Measurements from ENCODE around the gene TPD52L1.

TPD52L1 gene

DNA sequence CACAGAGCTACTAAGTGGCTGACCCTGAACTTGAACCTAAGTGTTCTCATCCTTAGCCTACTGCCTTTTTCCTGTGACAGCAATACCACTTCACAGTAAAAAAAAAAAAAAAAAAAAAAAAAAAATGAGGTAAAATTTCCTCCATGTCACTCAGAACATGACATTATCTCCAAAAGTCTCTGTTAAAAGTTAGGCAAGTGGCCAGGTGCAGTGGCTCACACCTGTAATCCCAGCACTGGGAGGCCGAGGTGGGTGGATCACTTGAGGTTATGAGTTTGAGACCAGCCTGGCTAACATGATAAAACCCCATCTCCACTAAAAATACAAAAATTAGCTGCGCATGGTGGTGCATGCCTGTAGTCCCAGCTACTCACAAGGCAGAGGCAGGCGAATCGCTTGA, 159.4 kb downstream of the TPD52L1 start:
- no peak for DNase-seq

Measured in HCEC 1CT (cell line).